HUES64 (cell line): ENCODE data around the gene ATXN1.

Experiments used
- H3K27ac ChIP-seq: 2 replicates; pipeline ENCODE4 v1.7.0; 2013; ENCODE audit warnings: low read depth, low read length, inconsistent platforms
- H3K27me3 ChIP-seq: 2 replicates; pipeline ENCODE4 v1.6.1; 2013; ENCODE audit warnings: mild to moderate bottlenecking, low read length; ENCODE audit not compliant: insufficient read depth
- H3K36me3 ChIP-seq: 2 replicates; pipeline ENCODE4 v1.6.1; 2013; ENCODE audit warnings: mild to moderate bottlenecking, low read length; ENCODE audit not compliant: insufficient read depth
- H3K4me1 ChIP-seq: 2 replicates; pipeline ENCODE4 v1.6.1; 2013; ENCODE audit warnings: mild to moderate bottlenecking, low read length, moderate library complexity; ENCODE audit not compliant: insufficient read depth
- H3K4me3 ChIP-seq: 2 replicates; pipeline ENCODE4 v1.5.1; 2013; ENCODE audit warnings: mild to moderate bottlenecking, low read length, moderate library complexity
- H3K9ac ChIP-seq: 2 replicates; pipeline ENCODE4 v1.6.1; 2013; ENCODE audit warnings: mild to moderate bottlenecking, low read depth, low read length
- H3K9me3 ChIP-seq: 2 replicates; pipeline ENCODE4 v1.6.1; 2013; ENCODE audit warnings: low read depth, low read length; ENCODE audit not compliant: insufficient read depth
- WGBS: fragments of 150-250, 120-280 bp; methylation state at CpG from one replicate; pipeline ENCODE4 v1.1.7; 2013; ENCODE audit warnings: missing lambda C conversion rate; 5-methylcytosine and 5-hydroxymethylcytosine counted together

Gene ATXN1

DNA sequence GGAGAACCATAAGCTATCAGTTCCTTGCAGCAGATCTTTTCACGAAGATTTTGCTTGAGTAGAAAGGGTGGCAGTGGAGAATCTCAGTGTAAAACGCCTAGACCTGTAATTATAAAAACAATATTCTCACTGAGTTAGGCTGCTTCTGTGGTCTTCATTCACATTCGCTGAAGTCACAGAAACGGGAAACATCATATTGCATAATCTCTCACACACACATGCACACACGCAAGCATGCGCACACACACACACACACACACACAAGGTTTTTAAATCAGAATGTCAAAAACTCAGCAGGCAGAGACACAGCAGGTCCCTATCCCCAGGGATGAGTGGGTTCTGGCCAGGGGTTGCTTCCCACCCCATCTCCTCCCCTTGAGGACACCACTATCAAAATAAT lies 175.5 kb downstream of the ATXN1 start:
- Histone ChIP-seq H3K9me3 (no peaks in the 10 kb centered on the region), H3K9ac (no peak overlapping the region), H3K36me3 (no peaks in the 10 kb centered on the region), H3K4me3 (no peak overlapping the region), H3K27me3 (no peaks in the 10 kb centered on the region), H3K4me1 (no peaks in the 10 kb centered on the region), H3K27ac (no peak overlapping the region)
- 95% methylated on average over 6 of the region's 6 CpGs for WGBS

DNA sequence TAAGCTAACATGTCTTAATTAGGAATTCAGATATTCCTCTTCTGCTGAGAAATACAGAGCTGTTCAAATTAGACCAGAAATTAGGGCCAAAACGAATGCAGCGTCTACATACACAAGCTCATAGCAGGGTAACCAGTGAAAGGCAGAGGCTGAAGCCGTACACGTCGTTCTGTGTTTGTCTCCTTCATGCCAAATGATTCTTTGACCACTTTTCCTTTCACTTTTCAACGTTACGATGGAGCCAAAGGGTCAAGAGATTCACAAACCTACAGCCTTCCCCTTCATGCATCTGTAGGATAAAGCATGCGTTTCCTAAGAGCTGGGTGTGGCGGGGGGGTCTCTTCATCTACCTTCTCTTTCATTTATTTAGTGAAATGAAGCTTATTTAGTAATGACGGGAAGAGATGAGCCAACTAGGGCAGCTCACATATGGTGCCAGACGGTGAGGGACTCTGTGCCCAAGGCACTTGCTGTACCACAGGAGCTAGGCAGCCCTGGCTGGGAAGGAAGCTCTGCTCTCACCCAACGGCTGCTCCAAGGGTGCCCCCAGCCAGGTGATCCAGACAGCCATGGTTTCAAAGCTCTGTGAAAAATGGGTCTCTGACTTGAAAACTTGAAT lies 178.0 kb downstream of the ATXN1 start:
- Histone ChIP-seq H3K4me1 (no peaks in the 10 kb centered on the region), H3K4me3 (no peak overlapping the region), H3K27me3 (no peaks in the 10 kb centered on the region), H3K36me3 (no peaks in the 10 kb centered on the region), H3K9ac (no peak overlapping the region), H3K27ac (no peak overlapping the region), H3K9me3 (no peaks in the 10 kb centered on the region)
- WGBS: 94% methylated on average over 10 of the region's 12 CpGs

DNA sequence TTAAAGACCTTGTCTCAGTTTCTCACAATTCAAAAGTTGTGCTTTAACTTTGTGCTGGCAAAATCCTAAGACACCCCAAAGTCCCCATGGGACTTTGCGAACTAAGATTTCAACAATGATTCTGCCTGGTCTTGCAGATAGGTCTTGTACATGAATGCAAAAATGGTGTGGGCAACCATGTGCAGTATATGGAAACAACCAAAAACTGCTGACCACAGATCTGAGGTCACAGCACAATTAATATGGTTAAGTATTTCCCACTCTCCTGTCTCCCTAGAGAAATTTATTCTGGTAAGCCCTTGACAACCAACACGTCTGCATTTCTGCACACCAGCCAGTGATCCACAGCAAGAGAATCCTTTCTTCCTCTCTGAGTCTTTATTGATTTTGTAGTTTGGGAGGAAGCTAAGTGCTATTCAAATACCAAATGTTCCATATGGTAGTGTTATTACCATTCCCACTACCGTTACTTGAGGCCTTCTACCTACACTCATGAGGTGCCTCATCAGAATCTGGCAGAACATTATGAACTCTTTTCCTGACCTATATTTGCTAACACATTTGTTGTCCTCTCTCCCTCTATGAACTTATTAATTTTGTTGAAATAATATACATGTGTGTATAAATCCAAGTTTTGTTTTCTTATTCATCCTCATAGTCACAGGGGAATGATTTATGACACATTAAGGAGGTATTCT lies 178.7 kb downstream of the ATXN1 start:
- no peak overlapping the region for H3K9ac ChIP-seq
- no peaks in the 10 kb centered on the region for H3K36me3 ChIP-seq
- no peak overlapping the region for H3K4me3 ChIP-seq
- no peak overlapping the region for H3K27ac ChIP-seq
- 87% methylated on average over 3 of the region's 3 CpGs for WGBS
- no peaks in the 10 kb centered on the region for H3K9me3 ChIP-seq
- no peaks in the 10 kb centered on the region for H3K4me1 ChIP-seq
- no peaks in the 10 kb centered on the region for H3K27me3 ChIP-seq

DNA sequence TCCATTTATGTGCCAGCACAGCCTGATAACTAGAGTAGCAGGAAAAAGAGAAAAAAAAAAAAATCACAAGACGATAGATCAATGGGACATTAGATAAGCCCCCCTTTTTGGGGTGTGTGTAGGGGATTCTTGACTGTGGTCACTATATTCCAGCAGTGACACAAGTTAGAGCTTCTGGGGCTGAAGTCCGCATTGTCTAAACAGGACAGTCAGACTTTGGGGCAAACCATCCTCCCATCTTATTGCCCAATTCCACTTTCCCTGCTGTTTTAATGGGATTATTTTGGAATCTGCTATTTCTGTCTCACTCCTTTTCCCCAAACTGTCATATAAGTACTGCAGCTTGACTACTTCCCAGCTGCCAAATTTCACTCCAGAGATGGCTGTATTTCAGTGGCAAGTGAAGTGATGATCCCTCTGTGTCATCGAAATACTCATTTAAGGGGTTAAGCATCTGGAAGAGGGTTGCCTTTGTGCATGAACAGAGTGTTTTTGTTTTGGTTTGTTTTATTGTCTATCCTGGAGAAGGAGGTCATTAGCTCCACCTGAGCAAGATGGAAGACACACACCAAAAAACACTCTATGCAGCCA lies 182.5 kb downstream of the ATXN1 start:
- no peaks in the 10 kb centered on the region for H3K36me3 ChIP-seq
- H3K27ac ChIP-seq: no peak overlapping the region
- H3K9ac ChIP-seq: no peak overlapping the region
- no peaks in the 10 kb centered on the region for H3K9me3 ChIP-seq
- no peaks in the 10 kb centered on the region for H3K27me3 ChIP-seq
- H3K4me3 ChIP-seq: no peak overlapping the region
- WGBS: 99% methylated on average over 3 of the region's 3 CpGs
- H3K4me1 ChIP-seq: no peaks in the 10 kb centered on the region

DNA sequence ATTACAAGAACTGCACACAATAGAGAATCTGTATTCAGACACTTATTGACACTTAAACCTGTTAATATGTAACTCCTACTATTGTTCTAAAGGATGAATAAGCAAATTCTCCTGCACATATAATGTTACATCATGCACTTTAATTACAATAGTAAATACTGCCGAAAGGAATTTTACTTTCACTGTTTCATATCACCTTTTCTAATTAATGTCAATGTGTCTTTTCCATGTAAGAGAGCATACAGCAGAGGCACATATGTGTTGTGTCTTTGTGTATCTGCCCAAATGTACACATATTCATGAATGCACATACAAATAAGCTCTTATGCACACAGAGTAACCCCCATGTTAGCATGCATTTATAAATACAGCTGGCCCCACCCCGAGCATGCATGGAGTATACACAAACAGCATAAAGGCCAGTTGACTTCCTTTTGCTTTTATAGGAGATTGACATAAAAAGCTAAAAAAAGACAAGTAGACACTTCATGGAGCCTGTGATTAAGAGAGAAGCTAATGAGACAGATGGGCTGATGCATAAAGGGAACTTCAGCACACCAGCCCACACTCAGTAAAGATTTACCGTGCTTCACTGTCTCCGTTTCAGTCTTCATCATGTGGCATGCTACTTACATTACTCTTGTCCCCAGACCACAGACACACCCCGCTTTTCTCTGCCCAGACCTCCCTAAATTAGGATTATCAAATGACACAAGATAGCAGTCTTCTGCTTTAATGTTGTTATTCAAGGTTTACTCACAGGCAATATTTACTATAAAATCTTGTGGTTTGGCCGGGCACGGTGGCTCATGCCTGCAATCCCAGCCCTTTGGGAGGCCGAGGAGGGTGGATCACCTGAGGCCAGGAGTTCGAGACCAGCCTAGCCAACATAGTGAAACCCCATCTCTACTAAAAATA lies 184.6 kb downstream of the ATXN1 start:
- 96% methylated on average over 8 of the region's 9 CpGs for WGBS
- no peak overlapping the region for H3K4me3 ChIP-seq
- H3K36me3 ChIP-seq: no peaks in the 10 kb centered on the region
- no peaks in the 10 kb centered on the region for H3K9me3 ChIP-seq
- H3K27me3 ChIP-seq: no peaks in the 10 kb centered on the region
- H3K27ac ChIP-seq: no peak overlapping the region
- no peak overlapping the region for H3K9ac ChIP-seq
- H3K4me1 ChIP-seq: no peaks in the 10 kb centered on the region

- H3K4me3 ChIP-seq: no peak overlapping the region
- WGBS: 93% methylated on average over 2 of the region's 2 CpGs
- H3K9me3 ChIP-seq: no peaks in the 10 kb centered on the region
- no peaks in the 10 kb centered on the region for H3K27me3 ChIP-seq
- no peak overlapping the region for H3K9ac ChIP-seq
- H3K36me3 ChIP-seq: no peaks in the 10 kb centered on the region
- H3K27ac ChIP-seq: no peak overlapping the region
- H3K4me1 ChIP-seq: no peaks in the 10 kb centered on the region
Measured at GRCh38 chr6:16575655-16576054, 185.6 kb downstream of the ATXN1 start.

GRCh38 chr6:16572943-16573342 lies 188.3 kb downstream of the ATXN1 start:
- no peak overlapping the region for H3K27ac ChIP-seq
- no peaks in the 10 kb centered on the region for H3K4me1 ChIP-seq
- no peaks in the 10 kb centered on the region for H3K9me3 ChIP-seq
- H3K9ac ChIP-seq: no peak overlapping the region
- H3K36me3 ChIP-seq: no peaks in the 10 kb centered on the region
- 91% methylated on average over 2 of the region's 2 CpGs for WGBS
- no peak overlapping the region for H3K4me3 ChIP-seq
- H3K27me3 ChIP-seq: no peaks in the 10 kb centered on the region

DNA sequence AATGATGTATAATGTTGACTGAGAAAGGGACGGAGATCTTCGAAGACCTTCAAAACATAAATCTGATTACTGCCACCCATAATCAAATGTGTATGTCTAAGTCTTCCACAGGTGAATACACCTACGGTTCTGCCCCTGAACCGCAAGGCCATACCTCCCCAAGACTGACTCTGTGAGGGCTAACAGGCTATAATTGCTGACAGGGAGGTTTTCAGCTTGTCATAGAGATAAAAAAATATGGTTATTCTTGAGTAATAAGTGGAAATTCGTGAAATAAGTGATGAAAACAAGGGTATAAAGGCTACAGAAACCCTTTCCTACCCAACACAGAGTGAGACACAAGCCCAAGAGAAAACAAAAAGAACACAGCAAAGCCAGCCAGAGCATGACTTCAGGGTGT lies 188.9 kb downstream of the ATXN1 start:
- Histone ChIP-seq H3K36me3 (no peaks in the 10 kb centered on the region), H3K9ac (no peak overlapping the region), H3K27ac (no peak overlapping the region), H3K27me3 (no peaks in the 10 kb centered on the region), H3K9me3 (no peaks in the 10 kb centered on the region), H3K4me1 (no peaks in the 10 kb centered on the region), H3K4me3 (no peak overlapping the region)
- 92% methylated on average over 4 of the region's 5 CpGs for WGBS

GRCh38 chr6:16570946-16571345 lies 190.3 kb downstream of the ATXN1 start:
- no peak overlapping the region for H3K27ac ChIP-seq
- H3K4me3 ChIP-seq: no peak overlapping the region
- no peaks in the 10 kb centered on the region for H3K4me1 ChIP-seq
- H3K9ac ChIP-seq: no peak overlapping the region
- 78% methylated on average over 1 of the region's 1 CpG for WGBS
- no peaks in the 10 kb centered on the region for H3K27me3 ChIP-seq
- H3K36me3 ChIP-seq: no peaks in the 10 kb centered on the region
- H3K9me3 ChIP-seq: no peaks in the 10 kb centered on the region

GRCh38 chr6:16570221-16570553 lies 191.1 kb downstream of the ATXN1 start:
- WGBS: 75% methylated on average over 1 of the region's 1 CpG

GRCh38 chr6:16568128-16568527 lies 193.1 kb downstream of the ATXN1 start:
- WGBS: 90% methylated on average over 2 of the region's 5 CpGs
- Histone ChIP-seq H3K36me3 (no peaks in the 10 kb centered on the region), H3K9ac (no peak overlapping the region), H3K4me3 (no peak overlapping the region), H3K4me1 (no peaks in the 10 kb centered on the region), H3K27me3 (no peaks in the 10 kb centered on the region), H3K9me3 (no peaks in the 10 kb centered on the region), H3K27ac (no peak overlapping the region)

More at GRCh38 chr6:16570221-16570553, 191.1 kb downstream of the ATXN1 start:
- Histone ChIP-seq H3K9me3 (no peaks in the 10 kb centered on the region), H3K9ac (no peak overlapping the region), H3K27me3 (no peaks in the 10 kb centered on the region), H3K4me3 (no peak overlapping the region), H3K27ac (no peak overlapping the region), H3K4me1 (no peaks in the 10 kb centered on the region), H3K36me3 (no peaks in the 10 kb centered on the region)
